Stimulated activated CD4-positive, alpha-beta T cell treated with anti-CD3 and anti-CD28 coated beads, Interleukin-15, amount 100 ng/mL, for 24 hours (primary cell): ENCODE results near the gene SMARCAL1.
A peak's percentile ranks its signal among the peaks of the same experiment; 100 is the strongest.
"Not testable (repeated sequence)": the region's sequence is repeated elsewhere in the genome, so short reads cannot be mapped to it uniquely, and the experiment has no call there.

Source experiments
- DNase-seq: peaks from one replicate; pipeline ENCODE4 v3.0.0-alpha.2; 2020

The SMARCAL1 gene

GRCh38 chr2:216412022-216412999 is at the start of gene SMARCAL1:
Gene SMARCAL1, plus strand, starts transcription at chr2:216412484. Its CDS starts 2,221 bp downstream, at chr2:216414705.
- peak; percentile 100 for DNase-seq

GRCh38 chr2:216362730-216363129 is 49.6 kb upstream of the SMARCAL1 start:
- no peak for DNase-seq

- no peak for DNase-seq
Observed at GRCh38 chr2:216363221-216363620, 49.1 kb upstream of the SMARCAL1 start.

GRCh38 chr2:216365518-216365917 is 46.8 kb upstream of the SMARCAL1 start:
- no peak for DNase-seq

GRCh38 chr2:216366777-216367471 is 45.4 kb upstream of the SMARCAL1 start:
- no peak for DNase-seq

GRCh38 chr2:216369821-216370220 is 42.5 kb upstream of the SMARCAL1 start:
- DNase-seq: no peak

GRCh38 chr2:216370961-216371712 is 41.1 kb upstream of the SMARCAL1 start:
- DNase-seq: peak; percentile 6

- DNase-seq: peak; percentile 72
Observed at GRCh38 chr2:216371721-216372702, 40.3 kb upstream of the SMARCAL1 start, which contains the start of gene MARCHF4. Gene MARCHF4, minus strand, starts transcription at chr2:216372483. Its CDS starts 2,223 bp downstream, at chr2:216370260.

- DNase-seq: no peak
Observed at GRCh38 chr2:216372761-216373291, 39.5 kb upstream of the SMARCAL1 start.

GRCh38 chr2:216373896-216374295 is 38.4 kb upstream of the SMARCAL1 start:
- no peak for DNase-seq

- DNase-seq: no peak
Observed at GRCh38 chr2:216375286-216375685, 37.0 kb upstream of the SMARCAL1 start.

- no peak for DNase-seq
Observed at GRCh38 chr2:216379977-216380376, 32.3 kb upstream of the SMARCAL1 start.

- not testable (repeated sequence) for DNase-seq
Observed at GRCh38 chr2:216384409-216384808, 27.9 kb upstream of the SMARCAL1 start.

GRCh38 chr2:216385478-216385877 is 26.8 kb upstream of the SMARCAL1 start:
- no peak for DNase-seq

GRCh38 chr2:216387262-216387661 is 25.0 kb upstream of the SMARCAL1 start:
- DNase-seq: no peak

GRCh38 chr2:216388046-216388884 is 24.0 kb upstream of the SMARCAL1 start:
- peak; percentile 35 for DNase-seq

- no peak for DNase-seq
Observed at GRCh38 chr2:216389570-216389969, 22.7 kb upstream of the SMARCAL1 start.

GRCh38 chr2:216391401-216391800 is 20.9 kb upstream of the SMARCAL1 start:
- DNase-seq: no peak

- DNase-seq: no peak
Observed at GRCh38 chr2:216392018-216392562, 20.2 kb upstream of the SMARCAL1 start.
